Activated naive CD4-positive, alpha-beta T cell treated with anti-CD3 and anti-CD28 coated beads for 36 hours (primary cell): Measurements from ENCODE around the gene LRRC3B. TPM values are rescaled to one million over a fixed set of nuclear protein-coding genes. Genes with fewer than 3 reads are reported as not detected.

ENCODE experiments used
- CTCF ChIA-PET: fragments of 350-600 bp; sonication (Branson Sonifier 250); formaldehyde crosslinking; loops from one replicate; lab custom pipeline; 2021; ENCODE audit warnings: antibody characterized with exemption; lab: Charles Lee
- DNase-seq: peaks from one replicate; pipeline ENCODE4 v3.0.0-alpha.2; 2020
- H3K27ac Mint-ChIP-seq: one replicate; pipeline ENCODE4 v1.8.0; 2021; ENCODE audit warnings: mild to moderate bottlenecking, mixed read lengths
- H3K27me3 Mint-ChIP-seq: one replicate; pipeline ENCODE4 v1.8.0; 2021; ENCODE audit warnings: low read depth, mixed read lengths
- H3K36me3 Mint-ChIP-seq: one replicate; pipeline ENCODE4 v1.8.0; 2021; ENCODE audit warnings: low read depth, mixed read lengths
- H3K4me1 Mint-ChIP-seq: one replicate; pipeline ENCODE4 v1.8.0; 2021; ENCODE audit warnings: low read depth, mixed read lengths
- H3K4me3 Mint-ChIP-seq: one replicate; pipeline ENCODE4 v1.8.0; 2021; ENCODE audit warnings: mild to moderate bottlenecking, moderate library complexity, mixed read lengths
- H3K9me3 Mint-ChIP-seq: one replicate; pipeline ENCODE4 v1.8.0; 2021; ENCODE audit warnings: mixed read lengths
- intact Hi-C: fragments of 100-400 bp; cut with micrococcal nuclease; formaldehyde crosslinking; loops from one replicate; pipeline ENCODE4 v1.15.1; 2023
- total RNA-seq, 2 experiments: library from RNA; stranded (reverse); gene quantifications; one replicate each; pipeline ENCODE4 v1.2.3, GENCODE V29; 2021

The LRRC3B gene
- total RNA-seq, 2 experiments from 2014 or later, result not detected

DNA sequence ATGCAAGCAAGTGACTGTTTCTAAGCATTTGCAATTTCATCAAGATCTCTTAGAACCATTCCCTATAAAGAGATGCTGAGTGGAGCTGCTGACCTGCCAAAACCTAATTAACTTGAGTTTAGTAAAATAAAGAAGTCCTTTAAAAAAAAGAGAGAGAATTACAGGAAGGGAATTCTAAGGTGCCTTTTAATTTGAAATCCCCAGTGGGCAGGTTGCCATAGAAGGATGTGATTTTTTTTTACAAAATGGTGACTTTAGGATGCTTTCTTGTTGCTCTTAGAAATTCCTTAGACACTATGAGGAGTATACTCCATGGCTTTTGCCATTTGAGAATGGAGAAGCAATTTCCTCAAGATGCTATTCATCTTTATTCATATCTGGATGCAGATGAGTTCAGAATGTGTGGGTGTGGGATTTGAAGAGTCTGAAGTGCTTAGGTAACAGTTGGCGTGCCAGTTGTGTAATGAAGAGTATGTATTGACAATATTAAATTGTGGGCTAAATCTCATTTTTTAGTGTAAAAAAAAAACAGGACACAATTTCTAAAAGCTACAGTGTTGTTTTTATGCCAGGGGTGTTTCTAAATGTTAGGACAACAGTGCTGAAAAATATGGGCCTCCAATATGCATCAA is 13.6 kb downstream of the LRRC3B start:
- Mint-ChIP-seq H3K4me1 (no peaks in the 10 kb centered on the region), H3K36me3 (no peaks in the 10 kb centered on the region), H3K27me3 (peaks cover 3% of the 10 kb centered on the region), H3K9me3 (no peaks in the 10 kb centered on the region), H3K27ac (no peak overlapping the region), H3K4me3 (no peak overlapping the region)
- no peak for DNase-seq
- intact Hi-C loops, result no loop called here
- CTCF ChIA-PET, result no interaction called here

DNA sequence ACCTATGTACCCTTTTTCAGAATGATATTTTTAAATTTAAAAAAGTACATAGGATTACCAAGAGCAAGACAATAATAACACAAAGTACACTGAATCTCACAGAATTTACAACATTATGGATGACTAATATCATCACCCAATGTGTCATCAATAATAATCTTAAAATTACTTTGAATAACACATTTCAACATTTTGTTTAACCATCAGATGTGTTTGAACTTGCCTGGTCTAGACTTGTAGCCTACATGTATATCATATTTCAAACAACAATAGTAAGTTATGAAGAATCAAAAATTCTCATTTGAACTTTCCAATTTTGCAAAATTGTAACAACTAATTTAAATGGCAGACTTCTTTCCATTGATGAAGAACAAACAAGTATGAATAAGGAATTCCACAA is 15.1 kb downstream of the LRRC3B start:
- CTCF ChIA-PET, result no interaction called here
- no peak overlapping the region for H3K27ac Mint-ChIP-seq
- no peaks in the 10 kb centered on the region for H3K9me3 Mint-ChIP-seq
- peaks cover 3% of the 10 kb centered on the region for H3K27me3 Mint-ChIP-seq
- no peaks in the 10 kb centered on the region for H3K36me3 Mint-ChIP-seq
- H3K4me3 Mint-ChIP-seq, result no peak overlapping the region
- DNase-seq, result no peak
- H3K4me1 Mint-ChIP-seq, result no peaks in the 10 kb centered on the region
- intact Hi-C loops, result no loop called here

DNA sequence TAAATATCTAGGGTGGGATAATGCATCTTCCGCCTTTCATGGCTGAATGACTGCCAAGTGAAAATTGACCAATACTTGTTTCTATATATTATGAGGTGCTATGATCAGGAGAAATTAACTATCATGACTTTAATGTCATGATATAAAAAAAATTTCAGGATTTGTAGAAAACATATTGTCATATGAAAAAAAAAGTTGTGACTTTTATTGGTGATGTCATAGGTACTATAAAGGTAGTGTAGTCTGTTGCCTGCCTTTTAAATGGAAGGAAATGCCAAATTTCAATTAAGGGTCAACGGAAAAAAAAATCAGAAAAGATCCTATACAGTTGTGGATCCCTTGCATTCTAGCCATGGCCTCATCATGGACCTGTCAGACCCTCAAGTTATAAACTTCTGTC is 15.5 kb downstream of the LRRC3B start:
- no peaks in the 10 kb centered on the region for H3K4me1 Mint-ChIP-seq

DNA sequence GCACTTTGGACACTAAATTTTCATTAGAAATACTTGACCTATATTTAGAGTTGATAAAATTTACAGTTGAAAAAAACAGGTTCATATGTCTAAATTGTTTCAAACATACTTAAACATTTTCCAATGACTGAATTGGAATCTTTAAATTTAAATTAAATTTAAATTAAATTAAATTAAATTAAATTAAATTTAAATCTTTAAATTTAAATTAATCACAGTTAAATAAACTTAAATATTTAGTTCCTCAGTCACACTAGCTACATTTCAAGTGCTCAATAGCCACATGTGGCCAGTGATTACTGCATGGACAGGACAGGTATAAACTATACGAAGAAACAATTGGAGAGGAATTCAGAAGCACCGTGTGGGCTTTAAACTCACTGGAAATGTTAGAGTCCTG is 16.8 kb downstream of the LRRC3B start:
- H3K9me3 Mint-ChIP-seq, result no peaks in the 10 kb centered on the region
- intact Hi-C loops, result no loop called here
- no peaks in the 10 kb centered on the region for H3K4me1 Mint-ChIP-seq
- H3K36me3 Mint-ChIP-seq, result no peaks in the 10 kb centered on the region
- CTCF ChIA-PET, result no interaction called here
- H3K4me3 Mint-ChIP-seq, result no peak overlapping the region
- peaks cover 3% of the 10 kb centered on the region for H3K27me3 Mint-ChIP-seq
- no peak for DNase-seq
- H3K27ac Mint-ChIP-seq, result no peak overlapping the region

More for the DNA sequence above, 15.5 kb downstream of the LRRC3B start:
- Mint-ChIP-seq H3K27ac (no peak overlapping the region), H3K4me3 (no peak overlapping the region), H3K27me3 (peaks cover 3% of the 10 kb centered on the region), H3K9me3 (no peaks in the 10 kb centered on the region), H3K36me3 (no peaks in the 10 kb centered on the region)
- intact Hi-C loops, result no loop called here
- CTCF ChIA-PET, result no interaction called here
- DNase-seq, result no peak

DNA sequence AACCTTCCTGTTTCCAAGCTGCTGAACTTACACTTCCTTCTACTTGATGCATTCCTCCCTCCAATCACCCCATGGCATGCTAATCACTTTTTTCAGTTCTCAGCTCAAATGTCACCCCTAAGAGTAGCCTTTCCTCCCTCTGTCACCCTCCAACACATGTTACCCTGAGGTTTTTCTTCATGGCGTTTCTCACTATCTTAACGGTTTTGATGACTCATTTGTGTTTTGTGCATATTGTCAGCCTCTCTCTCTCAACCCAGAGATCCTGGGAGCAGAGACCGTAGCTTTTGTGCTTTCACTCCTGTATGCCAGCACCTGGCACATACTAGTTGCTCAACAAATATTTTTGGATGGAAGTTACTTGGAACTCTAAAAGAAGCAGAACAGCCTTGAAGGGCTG is 24.5 kb downstream of the LRRC3B start:
- Mint-ChIP-seq H3K4me1 (no peaks in the 10 kb centered on the region), H3K9me3 (no peaks in the 10 kb centered on the region), H3K27me3 (peaks cover 3% of the 10 kb centered on the region), H3K4me3 (no peak overlapping the region), H3K36me3 (no peaks in the 10 kb centered on the region), H3K27ac (no peak overlapping the region)
- CTCF ChIA-PET, result no interaction called here
- intact Hi-C loops, result no loop called here
- DNase-seq, result no peak

DNA sequence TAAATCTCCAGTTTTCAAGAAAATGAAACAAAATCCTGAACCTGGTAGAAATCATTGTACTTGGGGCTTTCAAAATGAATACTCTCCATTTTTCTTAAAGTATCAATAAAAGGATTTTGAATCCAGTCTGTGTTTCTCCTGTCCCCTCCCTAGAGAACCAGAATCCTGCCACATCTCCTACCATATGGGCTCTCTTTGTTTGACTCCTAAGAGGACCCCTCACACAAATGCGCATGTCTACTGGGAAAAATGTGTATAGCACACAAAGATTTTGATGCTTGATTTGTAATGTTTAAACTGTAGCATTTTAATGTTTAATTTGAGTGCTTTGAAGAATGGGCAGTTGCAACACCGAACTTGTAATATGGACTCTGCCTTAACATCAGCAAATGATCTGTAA is 25.9 kb downstream of the LRRC3B start:
- Mint-ChIP-seq H3K36me3 (no peaks in the 10 kb centered on the region), H3K27me3 (peaks cover 3% of the 10 kb centered on the region), H3K4me1 (no peaks in the 10 kb centered on the region), H3K9me3 (no peaks in the 10 kb centered on the region), H3K4me3 (no peak overlapping the region), H3K27ac (no peak overlapping the region)
- intact Hi-C loops, result no loop called here
- no peak for DNase-seq
- CTCF ChIA-PET, result no interaction called here

DNA sequence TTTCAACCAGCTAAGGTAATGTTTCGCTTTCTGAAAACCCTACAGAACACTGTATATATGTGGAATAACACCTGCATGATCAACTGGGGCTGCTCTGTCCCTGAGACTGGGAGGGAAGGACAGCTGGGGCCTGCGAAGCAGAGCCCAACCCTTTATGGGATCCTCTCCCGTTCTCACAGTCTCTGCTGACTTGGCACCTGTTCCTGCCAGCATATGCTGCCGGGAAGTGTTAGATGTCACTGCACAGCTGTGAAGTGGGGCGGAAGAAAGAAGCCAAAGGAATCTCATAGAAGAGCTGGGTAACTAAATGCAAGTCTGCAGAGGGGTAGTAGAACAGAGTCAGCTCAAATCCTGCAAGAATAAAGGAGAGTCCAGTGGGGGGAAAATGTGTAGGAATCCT is 29.6 kb downstream of the LRRC3B start:
- no peaks in the 10 kb centered on the region for H3K27me3 Mint-ChIP-seq
- no peak overlapping the region for H3K27ac Mint-ChIP-seq
- H3K36me3 Mint-ChIP-seq, result no peaks in the 10 kb centered on the region
- no peak overlapping the region for H3K4me3 Mint-ChIP-seq
- intact Hi-C loops, result no loop called here
- DNase-seq, result no peak
- no peaks in the 10 kb centered on the region for H3K9me3 Mint-ChIP-seq
- CTCF ChIA-PET, result no interaction called here
- H3K4me1 Mint-ChIP-seq, result no peaks in the 10 kb centered on the region

DNA sequence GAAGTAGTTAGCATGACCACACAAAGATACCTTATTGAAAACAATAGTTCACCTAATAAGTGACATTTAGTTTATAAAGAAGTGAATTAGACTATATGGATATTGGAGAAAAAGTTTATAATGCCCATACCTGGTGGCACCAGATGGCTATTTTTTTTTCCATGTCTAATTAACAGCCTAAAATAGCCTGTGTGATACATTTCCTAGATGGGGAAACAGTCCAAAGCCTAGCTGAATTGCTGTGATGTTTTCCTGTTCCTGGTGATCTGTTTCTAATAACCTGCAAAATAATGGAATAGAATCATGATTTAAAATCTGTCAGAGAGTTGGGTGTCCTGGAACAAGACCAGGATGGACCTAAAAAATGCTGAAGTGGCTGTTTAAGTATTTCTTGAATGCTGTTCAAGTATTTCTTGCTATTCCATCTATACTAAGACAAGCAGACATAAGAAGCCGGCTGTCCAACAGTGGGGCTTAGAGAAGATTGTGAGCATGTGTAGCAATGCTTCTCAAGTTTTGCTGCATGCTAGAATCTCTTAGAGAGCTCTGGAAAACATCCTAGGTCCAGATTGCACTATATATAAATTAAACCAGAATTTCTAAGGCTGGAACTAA is 31.3 kb downstream of the LRRC3B start:
- DNase-seq, result no peak
- intact Hi-C loops, result no loop called here
- CTCF ChIA-PET, result interaction anchor here (0.6 kb wide), 1 partner anchor 440 kb away, joined by 4 read pairs; no protein-coding TSS in a partner anchor
- Mint-ChIP-seq H3K4me3 (no peak overlapping the region), H3K4me1 (no peaks in the 10 kb centered on the region), H3K36me3 (no peaks in the 10 kb centered on the region), H3K27ac (no peak overlapping the region), H3K27me3 (no peaks in the 10 kb centered on the region), H3K9me3 (no peaks in the 10 kb centered on the region)

DNA sequence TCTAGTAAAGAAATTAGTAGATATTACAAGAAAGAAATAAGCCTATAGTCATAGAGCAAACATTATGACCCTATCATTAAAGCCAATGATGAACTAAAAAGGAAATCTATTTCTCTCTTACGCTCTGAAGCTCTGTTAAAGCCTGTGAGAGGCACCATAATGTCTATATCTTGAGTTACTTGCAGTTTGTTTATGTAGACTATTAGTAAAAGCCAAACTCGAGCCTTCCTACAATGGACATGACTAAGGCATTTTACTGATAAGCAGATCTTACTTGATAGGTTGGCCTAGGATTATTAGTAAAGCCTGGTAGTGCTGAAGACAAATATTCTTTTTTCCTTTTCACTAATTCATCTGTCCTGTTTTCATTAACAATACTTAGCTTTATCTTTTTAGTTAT is 32.7 kb downstream of the LRRC3B start:
- intact Hi-C loops, result no loop called here
- H3K9me3 Mint-ChIP-seq, result no peaks in the 10 kb centered on the region
- H3K27me3 Mint-ChIP-seq, result no peaks in the 10 kb centered on the region
- no peak for DNase-seq
- no peak overlapping the region for H3K4me3 Mint-ChIP-seq
- no peaks in the 10 kb centered on the region for H3K4me1 Mint-ChIP-seq
- no peaks in the 10 kb centered on the region for H3K36me3 Mint-ChIP-seq
- CTCF ChIA-PET, result no interaction called here
- no peak overlapping the region for H3K27ac Mint-ChIP-seq

DNA sequence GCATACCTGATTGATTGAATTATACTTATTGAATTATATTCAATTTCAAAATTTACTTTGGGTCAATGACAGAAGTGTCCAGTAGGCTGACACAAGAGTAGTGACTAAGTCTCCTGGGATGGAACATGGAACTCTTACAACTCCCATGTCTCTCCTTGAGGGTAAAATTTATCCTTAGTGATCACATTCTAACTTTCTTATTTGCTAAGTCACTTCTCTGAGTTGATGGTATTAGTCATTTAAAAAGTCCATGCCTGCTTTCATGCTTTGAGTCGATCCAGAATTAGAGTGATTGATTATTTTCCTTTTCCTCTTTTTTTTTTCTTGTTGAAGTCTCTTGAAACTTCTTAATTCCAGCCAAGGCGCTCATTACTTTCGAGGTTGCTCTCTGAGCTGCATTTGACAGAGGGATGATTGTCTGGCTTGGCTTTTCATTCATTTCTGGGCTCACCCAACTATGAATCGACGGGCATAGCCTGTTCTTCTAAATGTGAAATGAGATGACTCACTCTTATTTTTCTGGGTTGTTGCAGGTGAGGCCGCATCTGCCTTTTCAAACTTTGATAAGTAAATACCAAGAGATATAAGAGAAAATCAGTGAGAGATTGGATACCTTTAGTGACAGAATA is 34.9 kb downstream of the LRRC3B start:
- intact Hi-C loops, result no loop called here
- CTCF ChIA-PET, result no interaction called here
- no peaks in the 10 kb centered on the region for H3K27me3 Mint-ChIP-seq
- H3K4me3 Mint-ChIP-seq, result no peak overlapping the region
- H3K4me1 Mint-ChIP-seq, result no peaks in the 10 kb centered on the region
- no peak overlapping the region for H3K27ac Mint-ChIP-seq
- no peaks in the 10 kb centered on the region for H3K36me3 Mint-ChIP-seq
- no peak for DNase-seq
- no peaks in the 10 kb centered on the region for H3K9me3 Mint-ChIP-seq

DNA sequence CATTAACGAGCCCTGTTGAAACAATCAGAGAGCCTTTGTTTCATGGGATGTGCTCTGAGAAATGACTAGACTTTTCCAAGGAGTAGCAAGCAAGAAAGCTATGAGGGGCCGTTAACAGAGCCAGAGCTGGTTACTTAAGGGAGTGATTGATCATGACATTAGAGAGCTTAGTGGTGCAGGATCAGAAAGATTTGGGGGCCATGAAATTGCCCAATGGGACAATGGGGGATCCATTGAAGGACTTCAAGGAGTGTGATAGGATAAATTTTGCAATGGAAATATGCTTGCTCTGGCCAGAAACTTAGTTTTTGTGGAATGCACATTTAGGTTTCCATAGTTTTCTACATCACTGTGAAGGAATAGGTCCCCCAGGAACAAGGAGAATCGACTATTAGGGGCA is 45.6 kb downstream of the LRRC3B start:
- intact Hi-C loops, result no loop called here
- H3K27me3 Mint-ChIP-seq, result no peaks in the 10 kb centered on the region

DNA sequence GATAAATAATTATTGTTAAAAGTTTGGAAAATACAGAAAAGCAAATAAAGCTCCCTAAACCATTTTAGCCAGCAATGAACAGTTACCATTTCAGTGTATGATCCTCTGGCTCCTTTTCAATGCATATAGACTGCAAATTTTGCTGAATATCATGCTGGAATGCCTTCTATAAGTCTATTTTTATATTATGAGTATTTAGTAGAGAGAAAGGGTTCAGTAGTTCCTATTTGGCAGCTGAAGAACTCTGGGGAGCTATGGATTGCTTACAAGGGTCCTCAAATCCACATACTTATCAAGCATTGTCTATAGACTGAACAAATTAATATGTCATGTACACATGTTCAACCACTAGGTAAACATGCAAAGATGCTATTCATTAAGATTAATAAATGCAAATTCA is 46.1 kb downstream of the LRRC3B start:
- Mint-ChIP-seq H3K4me1 (no peaks in the 10 kb centered on the region), H3K27ac (no peak overlapping the region), H3K36me3 (no peaks in the 10 kb centered on the region), H3K27me3 (no peaks in the 10 kb centered on the region), H3K4me3 (no peak overlapping the region), H3K9me3 (no peaks in the 10 kb centered on the region)
- intact Hi-C loops, result no loop called here
- no peak for DNase-seq
- CTCF ChIA-PET, result no interaction called here

More for the DNA sequence above, 45.6 kb downstream of the LRRC3B start:
- Mint-ChIP-seq H3K4me3 (no peak overlapping the region), H3K36me3 (no peaks in the 10 kb centered on the region), H3K4me1 (no peaks in the 10 kb centered on the region), H3K9me3 (no peaks in the 10 kb centered on the region), H3K27ac (no peak overlapping the region)
- no peak for DNase-seq
- CTCF ChIA-PET, result no interaction called here

DNA sequence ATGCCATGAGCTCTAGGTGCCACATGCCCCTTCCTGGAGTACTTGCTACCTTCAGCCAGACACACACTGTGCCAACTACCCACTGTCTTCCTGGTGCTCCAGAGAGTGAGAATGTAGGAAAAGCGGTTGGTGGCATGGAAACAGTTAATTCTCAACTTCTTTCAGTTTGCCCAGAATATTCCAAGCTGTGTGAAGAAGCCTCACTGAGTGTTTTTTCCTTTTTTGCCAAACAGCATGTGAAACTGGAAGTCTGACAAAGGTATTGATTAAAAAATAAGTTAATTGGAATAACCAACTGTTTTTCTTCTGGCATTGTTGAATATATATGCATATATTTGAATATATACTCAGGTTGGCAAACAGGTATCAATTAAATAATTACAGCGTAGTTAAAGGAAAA is 52.8 kb downstream of the LRRC3B start:
- H3K4me3 Mint-ChIP-seq, result no peak overlapping the region
- H3K9me3 Mint-ChIP-seq, result peaks cover 2% of the 10 kb centered on the region
- intact Hi-C loops, result no loop called here
- DNase-seq, result no peak
- no peaks in the 10 kb centered on the region for H3K27me3 Mint-ChIP-seq
- H3K27ac Mint-ChIP-seq, result no peak overlapping the region
- CTCF ChIA-PET, result no interaction called here
- no peaks in the 10 kb centered on the region for H3K36me3 Mint-ChIP-seq
- no peaks in the 10 kb centered on the region for H3K4me1 Mint-ChIP-seq
